Hematopoietic multipotent progenitor cell treated with erythropoietin and hydrocortisone succinate and interleukin-3 and kit ligand, for 15 days (in vitro differentiated cells): ENCODE data around the gene DOCK3.
"Not testable (repeated sequence)": the region's sequence is repeated elsewhere in the genome, so short reads cannot be mapped to it uniquely, and the experiment has no call there.

Source experiments
- DNase-seq: peaks from one replicate; pipeline ENCODE4 v3.0.0-alpha.2; 2015; ENCODE audit warnings: low spot score

DOCK3 gene

DNA sequence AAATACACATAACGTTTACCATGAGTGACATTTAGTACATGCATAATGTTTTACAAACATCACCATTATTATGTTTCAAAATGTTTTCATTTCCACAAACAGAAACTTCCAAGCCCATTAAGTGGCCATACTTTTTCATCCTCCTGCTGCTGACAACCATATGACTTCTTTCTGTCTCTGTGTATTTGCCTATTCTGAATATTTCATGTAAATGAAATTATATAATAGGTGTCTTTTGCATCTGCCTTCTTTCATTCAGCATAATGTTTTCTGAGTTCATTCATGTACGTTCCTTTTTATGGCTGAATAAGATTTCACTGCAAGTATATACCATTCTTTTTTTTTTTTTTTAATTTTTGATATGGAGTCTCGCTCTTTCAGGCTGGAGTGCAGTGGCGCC, 209.0 kb downstream of the DOCK3 start:
- no peak for DNase-seq

DNA sequence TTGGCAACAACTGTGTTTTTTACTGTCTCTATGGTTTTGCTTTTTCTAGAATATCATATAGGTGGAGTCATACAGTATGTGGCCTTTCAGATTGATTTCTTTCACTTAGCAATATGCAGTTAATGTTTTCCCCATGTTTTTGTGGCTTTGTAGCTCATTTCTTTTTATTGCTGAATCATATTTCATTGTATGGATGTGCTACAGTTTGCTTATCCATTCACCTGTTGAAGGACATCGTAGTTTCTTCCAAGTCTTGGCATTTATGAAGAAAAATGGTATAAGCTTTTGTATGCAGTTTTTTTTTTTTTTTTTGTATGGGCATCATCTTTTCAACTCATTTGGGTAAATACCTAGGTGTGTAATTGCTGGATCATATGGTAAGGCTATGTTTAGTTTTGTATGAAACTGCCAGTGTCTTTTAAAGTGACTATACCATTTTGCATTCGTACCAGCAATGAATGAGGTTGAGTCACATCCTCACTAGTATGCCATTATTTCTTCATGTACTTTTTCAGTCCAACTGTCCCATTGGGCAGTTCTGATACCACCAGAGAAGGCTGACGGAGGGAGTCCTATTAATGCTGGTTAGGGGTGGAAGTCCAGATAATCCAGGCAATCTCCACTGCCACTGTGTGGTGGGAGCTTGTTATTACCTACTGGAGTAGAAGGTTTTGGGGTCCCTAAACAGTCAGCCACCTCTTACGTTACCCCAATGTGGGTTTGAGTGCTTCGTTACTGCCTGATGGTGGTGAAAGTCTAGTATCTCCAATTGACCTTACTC, 210.5 kb downstream of the DOCK3 start:
- no peak for DNase-seq

GRCh38 chr3:50890688-50891344, 216.1 kb downstream of the DOCK3 start:
- DNase-seq = no peak

DNA sequence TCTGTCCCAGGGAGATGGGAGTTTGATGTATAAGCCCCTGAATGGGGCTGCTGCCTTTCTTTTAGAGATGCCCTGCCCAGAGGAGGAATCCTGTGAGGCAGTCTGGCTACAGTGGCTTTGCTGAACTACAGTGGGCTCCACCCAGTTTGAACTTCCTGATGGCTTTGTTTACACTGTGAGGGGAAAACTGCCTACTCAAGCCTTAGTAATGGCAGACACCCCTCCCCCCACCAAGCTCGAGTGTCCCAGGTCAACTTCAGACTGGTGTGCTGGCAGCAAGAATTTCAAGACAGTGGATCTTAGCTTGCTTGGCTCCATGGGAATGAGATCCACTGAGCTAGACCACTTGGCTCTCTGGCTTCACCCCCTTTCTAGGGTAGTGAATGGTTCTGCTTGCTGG, 226.4 kb downstream of the DOCK3 start:
- DNase-seq = not testable (repeated sequence)

DNA sequence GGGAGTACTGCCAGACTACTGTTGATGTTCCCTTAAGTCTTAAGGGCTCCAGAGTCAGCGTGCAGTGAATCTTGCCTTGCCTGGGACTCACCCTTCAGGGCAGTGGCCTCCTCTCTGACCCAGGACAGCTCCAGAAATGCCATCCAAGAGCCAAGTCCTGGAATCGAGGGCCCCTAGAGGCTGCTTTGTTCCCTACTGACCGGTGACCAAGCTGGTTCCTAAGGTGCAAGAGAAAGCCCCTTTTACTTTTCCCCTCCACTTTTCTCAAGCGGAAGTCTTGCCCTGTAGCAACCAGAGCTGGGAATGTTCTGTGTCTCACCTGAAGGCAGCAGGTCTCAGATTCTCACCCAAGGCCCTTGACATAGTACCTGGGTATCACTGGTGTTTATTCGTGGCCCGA, 238.0 kb downstream of the DOCK3 start:
- DNase-seq = no peak

DNA sequence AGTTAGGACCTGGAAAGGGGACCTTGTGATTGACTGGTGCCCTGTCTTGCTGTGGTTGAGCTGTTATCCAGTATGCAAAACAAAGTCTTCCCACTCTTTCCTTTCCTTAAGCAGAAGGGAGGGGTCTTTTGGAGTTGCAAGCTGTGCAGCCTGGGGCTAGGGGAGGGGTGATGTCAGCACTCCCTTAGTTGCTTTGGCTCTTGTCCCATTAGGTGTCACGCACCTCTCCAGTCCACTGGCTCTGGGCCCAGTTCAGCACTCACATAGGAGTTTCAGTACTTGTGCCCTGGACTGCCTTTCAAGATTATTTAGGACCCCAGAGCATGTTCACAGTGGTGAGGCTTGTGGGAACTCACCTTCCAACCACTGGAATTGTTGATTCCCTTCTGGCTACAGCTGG, 238.5 kb downstream of the DOCK3 start:
- DNase-seq = no peak

- not testable (repeated sequence) for DNase-seq
Measured at GRCh38 chr3:50922071-50922470, 247.3 kb downstream of the DOCK3 start.

- no peak for DNase-seq
Measured at GRCh38 chr3:50923955-50924354, 249.2 kb downstream of the DOCK3 start.

GRCh38 chr3:50924638-50925037, 249.9 kb downstream of the DOCK3 start:
- no peak for DNase-seq

DNA sequence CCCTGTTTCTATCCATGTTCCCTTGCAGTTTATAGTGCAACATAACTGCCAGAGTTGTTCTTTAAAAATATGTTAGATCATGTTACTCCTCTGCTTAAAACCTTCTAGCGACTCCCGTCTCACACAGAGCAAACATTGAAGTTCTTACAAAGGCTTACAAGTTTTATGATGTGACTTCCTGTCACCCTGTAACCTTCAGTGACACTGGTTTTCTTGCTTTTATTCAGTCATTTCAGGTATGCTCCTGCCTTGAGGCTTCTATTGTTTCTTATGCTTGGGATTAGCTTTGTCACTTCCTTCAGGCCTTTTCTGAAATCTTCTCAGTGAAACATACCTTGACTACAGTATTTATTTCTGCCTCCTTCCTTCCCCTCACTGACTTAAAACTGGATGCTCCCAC, 252.1 kb downstream of the DOCK3 start:
- DNase-seq = no peak

- no peak for DNase-seq
Measured at GRCh38 chr3:50930371-50931208, 255.9 kb downstream of the DOCK3 start.

DNA sequence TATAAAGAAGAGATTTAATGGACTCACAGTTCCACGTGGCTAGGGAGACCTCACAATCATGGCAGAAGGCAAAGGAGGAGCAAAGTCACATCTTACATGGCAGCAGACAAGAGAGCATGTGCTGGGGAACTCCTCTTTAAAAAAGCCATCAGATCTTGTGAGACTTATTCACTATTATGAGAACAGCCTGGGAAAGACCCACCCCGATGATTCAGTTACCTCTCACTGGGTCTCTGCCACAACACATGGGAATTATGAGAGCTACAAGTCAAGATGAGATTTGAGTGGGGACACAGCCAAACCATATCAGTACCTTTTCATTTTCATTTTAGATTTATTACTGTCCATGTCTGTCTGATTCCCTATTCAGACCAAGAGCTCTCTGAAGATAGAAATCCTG, 258.2 kb downstream of the DOCK3 start:
- not testable (repeated sequence) for DNase-seq

DNA sequence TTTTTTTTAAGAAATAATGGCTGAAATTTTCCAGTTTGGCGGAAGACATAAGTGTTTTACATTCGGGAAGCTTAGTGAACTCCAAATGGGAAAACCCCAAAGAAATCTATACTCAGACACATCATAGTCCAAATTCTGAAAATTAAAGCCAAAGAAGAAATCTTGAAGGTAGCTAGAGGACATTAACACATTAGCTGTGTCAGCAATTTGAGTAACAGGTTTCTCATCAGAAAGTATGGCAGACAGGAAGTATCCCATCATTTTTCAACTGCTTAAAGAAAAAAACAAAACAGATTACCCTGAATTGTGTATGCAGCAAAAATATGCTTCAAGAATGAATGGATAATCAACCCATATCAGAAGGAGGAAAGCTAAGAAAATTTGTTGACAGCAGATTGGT, 261.7 kb downstream of the DOCK3 start:
- no peak for DNase-seq

- DNase-seq = no peak
Measured at GRCh38 chr3:50947419-50947818, 272.7 kb downstream of the DOCK3 start.

- DNase-seq = no peak
Measured at GRCh38 chr3:50950591-50950990, 275.9 kb downstream of the DOCK3 start.

DNA sequence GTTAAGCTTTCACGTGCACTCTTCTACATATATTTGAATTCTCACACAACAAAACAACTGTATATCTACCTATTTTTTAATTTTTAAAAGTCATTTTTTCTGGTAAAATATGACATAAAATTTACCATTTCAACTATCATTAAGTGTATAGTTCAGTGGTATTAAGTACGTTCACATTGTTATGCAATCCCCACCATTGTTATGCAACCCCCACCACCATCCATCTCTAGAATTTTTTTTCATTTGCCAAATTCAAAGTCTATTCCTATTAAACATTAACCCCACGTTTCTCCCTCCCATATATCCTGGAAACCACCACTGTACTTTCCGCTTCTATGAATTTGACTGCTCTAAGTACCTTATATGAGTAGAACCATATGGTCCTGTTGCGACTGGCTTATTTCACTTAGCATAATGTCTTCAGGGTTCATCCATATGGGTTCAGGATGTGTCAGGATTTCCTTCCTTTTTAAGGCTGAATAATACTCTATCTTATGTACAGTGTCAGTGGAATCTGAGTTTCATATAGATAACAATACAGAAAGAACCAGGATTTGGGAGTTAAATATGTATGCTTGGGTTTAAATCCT, 279.2 kb downstream of the DOCK3 start:
- no peak for DNase-seq

DNA sequence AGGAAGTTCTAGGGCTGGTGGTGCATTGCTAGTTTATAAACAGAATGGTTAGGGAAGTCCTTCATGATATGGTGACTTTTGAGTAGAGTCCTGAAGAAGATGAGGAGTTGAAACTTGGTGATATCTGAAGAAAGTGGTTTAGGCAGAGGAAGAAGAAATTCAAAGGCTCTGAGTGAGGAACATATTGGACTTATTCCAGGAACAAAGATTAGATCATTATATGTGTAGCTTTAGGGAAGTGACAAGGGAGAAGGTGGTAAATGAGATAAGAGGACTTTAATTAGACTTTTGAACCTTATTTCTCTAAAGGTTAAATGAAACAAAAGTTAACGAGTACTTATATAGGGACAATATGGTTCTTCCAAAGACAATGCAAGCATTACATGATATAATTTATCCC, 286.7 kb downstream of the DOCK3 start:
- DNase-seq = no peak

DNA sequence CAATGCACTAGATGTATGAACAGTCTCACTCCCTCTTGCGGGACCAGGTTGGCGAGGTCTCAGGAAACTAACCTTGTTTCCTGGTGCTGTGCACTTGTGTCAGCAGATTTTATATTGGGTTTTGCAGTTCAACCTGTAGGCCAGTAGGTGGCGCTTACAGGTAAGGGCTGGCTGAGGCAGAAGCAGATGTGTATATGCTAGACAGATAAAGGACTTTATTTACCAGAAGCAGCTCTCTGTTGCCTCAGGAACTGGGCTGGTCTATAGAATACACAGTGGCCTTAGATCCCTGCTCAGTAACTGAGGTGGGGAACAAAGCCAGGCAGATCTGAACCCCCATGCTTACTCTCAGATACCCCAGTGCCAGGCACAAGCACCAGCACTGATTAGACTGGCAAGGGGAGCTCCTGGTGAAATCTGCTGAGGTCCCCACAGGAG, 296.8 kb downstream of the DOCK3 start:
- peak; percentile 63 for DNase-seq

- DNase-seq = no peak
Measured at GRCh38 chr3:50972029-50972428, 297.3 kb downstream of the DOCK3 start.

GRCh38 chr3:50978586-50978985, 303.9 kb downstream of the DOCK3 start:
- DNase-seq = not testable (repeated sequence)

- no peak for DNase-seq
Measured at GRCh38 chr3:50978991-50979667, 304.4 kb downstream of the DOCK3 start.
